Prostate gland (tissue), 2 donors: ENCODE measurements around the gene TBX10. TPM values are rescaled to one million over a fixed set of nuclear protein-coding genes. Genes with fewer than 3 reads are reported as not detected.
"Not testable (repeated sequence)": the region's sequence is repeated elsewhere in the genome, so short reads cannot be mapped to it uniquely, and the experiment has no call there.

Source experiments
- DNase-seq: peaks from one replicate; pipeline ENCODE4 v3.0.0-alpha.2; 2019; ENCODE audit warnings: low spot score
- H3K27ac ChIP-seq, 2 donors: fragments of 200-600 bp; sonication (generic); 2 replicates each; pipeline ENCODE4 v1.5.1; 2017 to 2019
- H3K27me3 ChIP-seq: fragments of 200-600 bp; sonication (generic); replicated peaks from 2 replicates; pipeline ENCODE4 v1.5.1; 2019; ENCODE audit not compliant: insufficient read depth
- H3K36me3 ChIP-seq, 2 donors: fragments of 200-600 bp; sonication (generic); 1 replicate in 1 of 2; 2 replicates in 1 of 2; pipeline versions ENCODE4 v1.5.1 to v1.8.1; 2017 to 2019
- H3K4me1 ChIP-seq: fragments of 200-600 bp; sonication (generic); replicated peaks from 2 replicates; pipeline ENCODE4 v1.5.1; 2019
- H3K4me3 ChIP-seq, 2 donors: fragments of 200-600 bp; sonication (generic); 2 replicates each; pipeline ENCODE4 v1.5.1; 2017 to 2019
- H3K9me3 ChIP-seq: fragments of 200-600 bp; sonication (generic); 2 replicates; pipeline ENCODE4 v1.5.1; 2017
- CTCF ChIP-seq, 4 experiments: fragments of 200-600 bp in 2 of 4; fragments of 450-650 bp in 2 of 4; sonication (generic) in 2 of 4; IDR thresholded peaks; 1 replicate in 3 of 4; 2 replicates in 1 of 4; pipeline ENCODE4 v1.5.1; 2016 to 2019; ENCODE audit warnings: antibody characterized with exemption in 4 of 4, mild to moderate bottlenecking in 2 of 4, moderate library complexity in 2 of 4
- POLR2A ChIP-seq: fragments of 450-650 bp; IDR thresholded peaks from one replicate; pipeline ENCODE4 v1.6.1; 2016; ENCODE audit warnings: antibody characterized with exemption, mild to moderate bottlenecking
- POLR2AphosphoS5 ChIP-seq: sonication (generic); formaldehyde crosslinking; IDR thresholded peaks from one replicate; pipeline ENCODE4 v1.6.1; 2017; ENCODE audit warnings: antibody characterized with exemption
- WGBS: methylation state at CpG from one replicate; pipeline ENCODE4 v1.1.5; 2018; 5-methylcytosine and 5-hydroxymethylcytosine counted together
- intact Hi-C: fragments of 100-400 bp; cut with DNase I; formaldehyde crosslinking; loops from one replicate; pipeline ENCODE4 v1.14.2; 2022
- total RNA-seq, 2 donors: library from RNA; depleted of rRNA; stranded (reverse); fragments of >200 nt; gene quantifications; one replicate each; pipeline ENCODE4 v1.1.0, GENCODE V29; 2016

TBX10 gene
- total RNA-seq, 2 donors from 2014 or later, result not detected

GRCh38 chr11:67594480-67594879 lies 45.1 kb downstream of the TBX10 start:
- DNase-seq, result no peak
- Histone ChIP-seq H3K36me3 (no peaks in the 10 kb centered on the region), H3K9me3 (no peaks in the 10 kb centered on the region), H3K4me1 (no peaks in the 10 kb centered on the region), H3K27ac (no peak overlapping the region), H3K27me3 (no peaks in the 10 kb centered on the region), H3K4me3 (no peak overlapping the region)
- intact Hi-C loops, result no loop called here
- 81% methylated on average over 3 of the region's 3 CpGs for WGBS
- TF ChIP-seq POLR2A (no peak), POLR2AphosphoS5 (no peak)

- Histone ChIP-seq H3K27ac (no peak overlapping the region), H3K36me3 (no peaks in the 10 kb centered on the region), H3K4me1 (no peaks in the 10 kb centered on the region), H3K27me3 (no peaks in the 10 kb centered on the region), H3K4me3 (no peak overlapping the region), H3K9me3 (no peaks in the 10 kb centered on the region)
- intact Hi-C loops, result no loop called here
- WGBS, result 26% methylated on average over 3 of the region's 3 CpGs
- DNase-seq, result no peak
- TF ChIP-seq CTCF (IDR thresholded peaks at IDR 0.05) (no peak), POLR2AphosphoS5 (no peak)
These were observed 46.0 kb downstream of the TBX10 start for GRCh38 chr11:67593565-67593905.

DNA sequence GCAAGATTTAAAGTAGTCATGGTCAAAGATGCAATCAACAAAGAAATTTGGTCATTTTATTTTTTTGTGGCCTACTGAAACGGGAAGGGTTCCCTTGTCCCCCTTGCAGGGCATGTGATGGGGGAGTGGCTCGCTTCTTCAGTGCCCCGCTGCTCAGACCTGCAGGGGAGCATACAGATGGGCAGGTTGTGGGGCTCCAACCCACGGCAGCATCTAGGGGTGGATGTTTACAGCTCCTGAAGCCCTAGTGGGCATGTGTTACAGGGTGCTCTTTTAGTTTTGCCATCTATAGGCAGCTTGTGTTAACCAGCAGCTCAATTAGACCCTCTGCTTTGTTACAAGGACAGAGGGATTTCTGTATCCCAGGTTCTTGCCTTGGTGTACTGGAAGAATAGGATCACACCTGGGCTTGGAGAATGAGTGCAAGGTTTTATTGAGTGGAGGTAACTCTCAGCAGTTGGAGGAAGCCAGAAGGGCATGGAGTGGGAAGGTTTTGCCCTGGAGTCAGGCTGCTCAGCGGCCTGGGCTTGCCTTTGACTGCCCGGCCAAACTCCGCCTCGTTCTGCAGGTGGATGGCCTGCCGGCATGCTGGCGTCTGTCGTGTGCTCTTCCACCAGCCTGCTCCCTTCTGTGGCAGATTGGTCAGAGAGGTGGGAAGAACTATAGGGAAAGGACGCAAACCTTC lies 46.5 kb downstream of the TBX10 start:
- no peaks in the 10 kb centered on the region for H3K9me3 ChIP-seq
- no peak for TF ChIP-seq CTCF (IDR thresholded peaks at IDR 0.05)
- no peak for TF ChIP-seq POLR2AphosphoS5
- no peak for TF ChIP-seq POLR2A
- no peak overlapping the region for H3K27ac ChIP-seq
- no peaks in the 10 kb centered on the region for H3K36me3 ChIP-seq
- WGBS, result 45% methylated on average over 12 of the region's 12 CpGs
- H3K4me3 ChIP-seq, result no peak overlapping the region
- no peaks in the 10 kb centered on the region for H3K27me3 ChIP-seq
- no peak for DNase-seq
- intact Hi-C loops, result no loop called here
- H3K4me1 ChIP-seq, result no peaks in the 10 kb centered on the region

- H3K27ac ChIP-seq, H3K36me3 ChIP-seq, DNase-seq, H3K4me3 ChIP-seq, H3K4me1 ChIP-seq, intact Hi-C loops, H3K9me3 ChIP-seq, H3K27me3 ChIP-seq: not testable (repeated sequence)
- WGBS, result 77% methylated on average over 11 of the region's 11 CpGs
These were observed 50.6 kb downstream of the TBX10 start for GRCh38 chr11:67588899-67589415.

DNA sequence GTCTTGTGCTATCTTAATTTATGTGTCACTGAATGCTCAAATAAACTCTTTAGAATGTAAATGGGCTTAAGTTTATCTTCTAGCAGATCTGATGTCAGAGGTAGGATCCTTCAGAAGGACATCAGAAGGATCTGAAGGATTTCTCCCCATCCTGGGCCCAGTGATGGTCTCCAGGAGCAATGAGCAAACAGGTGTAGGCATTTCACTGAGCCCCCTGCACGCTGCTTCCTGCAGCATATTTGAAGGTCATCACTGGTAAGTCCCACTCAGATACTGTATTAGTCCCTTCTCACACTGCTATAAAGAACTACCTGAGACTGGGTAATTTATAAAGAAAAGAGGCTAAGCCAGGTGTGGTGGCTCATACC lies 51.4 kb downstream of the TBX10 start:
- Histone ChIP-seq H3K4me1 (no peaks in the 10 kb centered on the region), H3K27me3 (no peaks in the 10 kb centered on the region), H3K36me3 (no peaks in the 10 kb centered on the region), H3K27ac (no peak overlapping the region), H3K4me3 (no peak overlapping the region), H3K9me3 (no peaks in the 10 kb centered on the region)
- DNase-seq, result no peak
- intact Hi-C loops, result no loop called here
- TF ChIP-seq POLR2A (no peak), POLR2AphosphoS5 (no peak), CTCF (IDR thresholded peaks at IDR 0.05) (no peak)
- WGBS, result 93% methylated on average over 1 of the region's 1 CpG

- intact Hi-C loops, result no loop called here
- H3K36me3 ChIP-seq, result no peaks in the 10 kb centered on the region
- no peaks in the 10 kb centered on the region for H3K27me3 ChIP-seq
- no peaks in the 10 kb centered on the region for H3K9me3 ChIP-seq
- H3K27ac ChIP-seq, result no peak overlapping the region
- peaks cover 4% of the 10 kb centered on the region for H3K4me1 ChIP-seq
- DNase-seq, result no peak
- WGBS, result 88% methylated on average over 4 of the region's 5 CpGs
- TF ChIP-seq POLR2AphosphoS5 (no peak), CTCF (IDR thresholded peaks at IDR 0.05) (no peak), POLR2A (no peak)
- H3K4me3 ChIP-seq, result no peak overlapping the region
These were observed 52.9 kb downstream of the TBX10 start for GRCh38 chr11:67586568-67587250.
